ENCODE data around the gene ZNF462.

The ZNF462 gene

DNA sequence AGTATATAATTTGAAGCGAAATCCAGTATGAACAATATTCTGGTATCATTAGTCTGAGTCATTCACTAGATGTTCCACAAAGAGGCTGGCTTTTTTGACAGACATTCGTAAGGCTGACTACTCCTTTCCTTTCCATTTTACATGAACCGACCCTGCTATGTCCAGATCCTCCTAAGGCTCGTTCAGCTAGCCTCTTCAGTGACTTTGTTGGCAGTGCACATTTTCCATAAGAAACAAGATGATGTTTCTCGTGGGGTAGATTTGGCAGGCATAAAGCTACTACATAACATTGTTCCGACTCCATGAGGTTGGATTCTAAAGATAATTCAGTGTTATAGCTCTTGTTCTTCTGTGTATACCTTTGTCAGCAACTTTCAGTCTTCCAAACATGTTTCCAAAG is 49.0 kb downstream of the ZNF462 start:
- H4K91ac ChIP-seq (ENCODE audit: low read length): no peak overlapping the region
- H3K79me1 ChIP-seq (replicated peaks; ENCODE audit: low read length, poor library complexity, severe bottlenecking): peaks cover 15% of the 10 kb centered on the region
- no peak overlapping the region for H2BK12ac ChIP-seq (ENCODE audit: low read length in 2 of 2)
- H2AFZ ChIP-seq (ENCODE audit: low read depth, low read length): no peak overlapping the region
- no peak overlapping the region for H3K9ac ChIP-seq (ENCODE audit: low read length)
- H3K4me3 ChIP-seq (ENCODE audit: insufficient read depth in 1 of 2, low read depth in 1 of 2, low read length in 2 of 2): no peak overlapping the region
- no peak overlapping the region for H3K23ac ChIP-seq (ENCODE audit: low read length in 2 of 2)
- no peak overlapping the region for H2AK5ac ChIP-seq (ENCODE audit: low read length, severe bottlenecking)
- H3K36me3 ChIP-seq (ENCODE audit: control insufficient read depth in 1 of 2, insufficient read depth in 2 of 2, low read depth in 1 of 2, low read length in 2 of 2): no peaks in the 10 kb centered on the region
- no peak overlapping the region for H2BK5ac ChIP-seq (ENCODE audit: low read depth, low read length, poor library complexity, severe bottlenecking)
- H2BK120ac ChIP-seq (ENCODE audit: low read depth, low read length): no peak overlapping the region
- peaks cover 2% of the 10 kb centered on the region for H3K4me1 ChIP-seq (ENCODE audit: control insufficient read depth, insufficient read depth, low read depth, low read length)
- no peak overlapping the region for H3K18ac ChIP-seq (ENCODE audit: low read depth in 1 of 2, low read length in 2 of 2)
- no peak overlapping the region for H4K8ac ChIP-seq (ENCODE audit: low read length)
- no peak for DNase-seq
- WGBS: 91% methylated on average over 5 of the region's 6 CpGs
- H3K27me3 ChIP-seq (ENCODE audit: control insufficient read depth in 1 of 2, insufficient read depth in 1 of 2, low read length in 2 of 2): no peaks in the 10 kb centered on the region
- H3K4ac ChIP-seq (ENCODE audit: low read depth in 1 of 2, low read length in 2 of 2): no peak overlapping the region
- no peak overlapping the region for H3K4me2 ChIP-seq (ENCODE audit: low read length, poor library complexity, severe bottlenecking)
- no peak overlapping the region for H3K14ac ChIP-seq (ENCODE audit: low read length in 2 of 2)
- no peaks in the 10 kb centered on the region for H3K9me3 ChIP-seq (ENCODE audit: control insufficient read depth, low read length)
- no peak overlapping the region for H3K27ac ChIP-seq (ENCODE audit: low read length, poor library complexity, severe bottlenecking)
- no peak overlapping the region for H2BK15ac ChIP-seq (ENCODE audit: low read depth, poor library complexity, severe bottlenecking)

DNA sequence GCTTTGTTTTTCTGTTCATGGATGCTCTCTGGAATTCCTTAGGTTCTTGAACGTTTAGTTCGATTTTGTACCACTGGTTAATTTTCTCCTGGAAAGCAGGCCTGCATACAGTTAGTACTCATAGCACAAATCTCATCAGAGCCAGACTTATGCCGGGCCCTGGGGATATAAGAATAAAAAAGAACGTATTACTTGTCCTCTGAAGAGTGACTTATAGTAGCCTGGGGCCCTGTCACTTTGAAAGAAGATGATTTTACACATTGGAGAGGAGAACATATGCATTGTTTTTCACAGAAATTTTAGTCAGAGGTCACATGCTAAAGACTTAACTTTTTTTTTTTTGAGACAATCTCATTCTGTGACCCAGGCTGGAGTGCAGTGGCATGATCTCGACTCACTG is 50.3 kb downstream of the ZNF462 start:
- Histone ChIP-seq H3K4me3 (ENCODE audit: insufficient read depth in 1 of 2, low read depth in 1 of 2, low read length in 2 of 2) (no peak overlapping the region), H4K91ac (ENCODE audit: low read length) (no peak overlapping the region), H3K9ac (ENCODE audit: low read length) (no peak overlapping the region), H3K4me2 (ENCODE audit: low read length, poor library complexity, severe bottlenecking) (no peak overlapping the region), H2BK120ac (ENCODE audit: low read depth, low read length) (no peak overlapping the region), H3K27me3 (ENCODE audit: control insufficient read depth in 1 of 2, insufficient read depth in 1 of 2, low read length in 2 of 2) (no peaks in the 10 kb centered on the region), H3K79me1 (replicated peaks; ENCODE audit: low read length, poor library complexity, severe bottlenecking) (peaks cover 15% of the 10 kb centered on the region), H3K4me1 (ENCODE audit: control insufficient read depth, insufficient read depth, low read depth, low read length) (peaks cover 2% of the 10 kb centered on the region), H2BK5ac (ENCODE audit: low read depth, low read length, poor library complexity, severe bottlenecking) (no peak overlapping the region), H3K18ac (ENCODE audit: low read depth in 1 of 2, low read length in 2 of 2) (no peak overlapping the region), H2AFZ (ENCODE audit: low read depth, low read length) (no peak overlapping the region), H2AK5ac (ENCODE audit: low read length, severe bottlenecking) (no peak overlapping the region), H2BK12ac (ENCODE audit: low read length in 2 of 2) (no peak overlapping the region), H3K27ac (ENCODE audit: low read length, poor library complexity, severe bottlenecking) (no peak overlapping the region), H3K4ac (ENCODE audit: low read depth in 1 of 2, low read length in 2 of 2) (no peak overlapping the region), H3K14ac (ENCODE audit: low read length in 2 of 2) (no peak overlapping the region), H2BK15ac (ENCODE audit: low read depth, poor library complexity, severe bottlenecking) (no peak overlapping the region), H3K23ac (ENCODE audit: low read length in 2 of 2) (no peak overlapping the region), H3K36me3 (ENCODE audit: control insufficient read depth in 1 of 2, insufficient read depth in 2 of 2, low read depth in 1 of 2, low read length in 2 of 2) (no peaks in the 10 kb centered on the region), H4K8ac (ENCODE audit: low read length) (no peak overlapping the region), H3K9me3 (ENCODE audit: control insufficient read depth, low read length) (no peaks in the 10 kb centered on the region)
- DNase-seq: no peak
- 97% methylated on average over 4 of the region's 5 CpGs for WGBS

GRCh38 chr9:106915851-106916250 is 52.9 kb downstream of the ZNF462 start:
- Histone ChIP-seq H3K4ac (ENCODE audit: low read depth in 1 of 2, low read length in 2 of 2) (peak overlapping the region in 1 of 2 experiments; percentile 9), H3K4me3 (ENCODE audit: insufficient read depth in 1 of 2, low read depth in 1 of 2, low read length in 2 of 2) (no peak overlapping the region), H3K27ac (ENCODE audit: low read length, poor library complexity, severe bottlenecking) (peak overlapping the region; percentile 89), H3K36me3 (ENCODE audit: control insufficient read depth in 1 of 2, insufficient read depth in 2 of 2, low read depth in 1 of 2, low read length in 2 of 2) (no peaks in the 10 kb centered on the region), H2BK12ac (ENCODE audit: low read length in 2 of 2) (peak overlapping the region in 1 of 2 experiments; percentile 41), H3K9me3 (ENCODE audit: control insufficient read depth, low read length) (no peaks in the 10 kb centered on the region), H3K9ac (ENCODE audit: low read length) (no peak overlapping the region), H3K18ac (ENCODE audit: low read depth in 1 of 2, low read length in 2 of 2) (peak overlapping the region in 1 of 2 experiments; percentile 60), H4K91ac (ENCODE audit: low read length) (no peak overlapping the region), H3K27me3 (ENCODE audit: control insufficient read depth in 1 of 2, insufficient read depth in 1 of 2, low read length in 2 of 2) (no peaks in the 10 kb centered on the region), H2BK15ac (ENCODE audit: low read depth, poor library complexity, severe bottlenecking) (no peak overlapping the region), H4K8ac (ENCODE audit: low read length) (no peak overlapping the region), H2BK120ac (ENCODE audit: low read depth, low read length) (peak overlapping the region; percentile 45), H3K14ac (ENCODE audit: low read length in 2 of 2) (no peak overlapping the region), H3K4me2 (ENCODE audit: low read length, poor library complexity, severe bottlenecking) (no peak overlapping the region), H2BK5ac (ENCODE audit: low read depth, low read length, poor library complexity, severe bottlenecking) (no peak overlapping the region), H3K23ac (ENCODE audit: low read length in 2 of 2) (no peak overlapping the region), H3K79me1 (replicated peaks; ENCODE audit: low read length, poor library complexity, severe bottlenecking) (peaks cover 19% of the 10 kb centered on the region), H2AK5ac (ENCODE audit: low read length, severe bottlenecking) (peak overlapping the region; percentile 98), H2AFZ (ENCODE audit: low read depth, low read length) (no peak overlapping the region), H3K4me1 (ENCODE audit: control insufficient read depth, insufficient read depth, low read depth, low read length) (peaks cover 4% of the 10 kb centered on the region)
- WGBS: 81% methylated on average over 2 of the region's 3 CpGs
- DNase-seq: no peak

DNA sequence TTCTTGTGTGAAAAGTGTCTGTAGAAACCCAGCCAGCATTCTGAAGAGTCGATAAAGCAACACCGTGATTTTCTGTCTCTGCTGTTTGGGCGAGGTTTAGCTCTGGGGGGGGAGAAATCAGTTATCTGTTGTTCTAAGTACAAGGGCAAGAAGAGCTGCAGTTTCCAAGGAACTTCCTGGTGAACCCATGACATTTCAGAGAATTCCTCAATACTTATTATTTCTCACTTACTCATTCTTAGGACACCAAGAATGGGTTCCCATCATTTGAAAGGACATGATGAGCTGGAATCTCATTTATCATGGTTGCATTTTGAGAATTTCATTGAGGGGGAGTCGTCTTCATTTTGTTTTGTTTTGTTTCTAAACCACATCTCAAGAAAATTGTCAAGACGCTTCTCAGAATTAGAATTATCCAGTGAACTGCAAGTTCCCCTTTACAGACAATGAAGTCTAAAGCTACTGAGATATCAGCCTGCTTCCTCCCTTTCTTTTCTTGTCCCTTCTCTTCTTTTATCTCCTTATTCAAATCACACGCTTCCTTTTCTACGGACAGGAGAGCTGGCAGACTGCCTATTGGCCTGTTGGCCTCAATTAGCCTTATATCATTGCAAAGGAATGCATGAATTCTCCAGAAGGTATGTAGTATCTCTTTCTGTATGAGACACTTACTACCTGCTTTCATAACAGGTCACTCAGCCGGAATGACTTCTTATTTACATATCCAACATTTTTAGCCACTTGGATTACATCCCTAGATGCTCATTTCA is 53.7 kb downstream of the ZNF462 start:
- Histone ChIP-seq H4K91ac (ENCODE audit: low read length) (no peak overlapping the region), H3K18ac (ENCODE audit: low read depth in 1 of 2, low read length in 2 of 2) (peak overlapping the region in 1 of 2 experiments; percentile 60), H2AFZ (ENCODE audit: low read depth, low read length) (no peak overlapping the region), H3K4me1 (ENCODE audit: control insufficient read depth, insufficient read depth, low read depth, low read length) (peaks cover 9% of the 10 kb centered on the region), H3K9me3 (ENCODE audit: control insufficient read depth, low read length) (no peaks in the 10 kb centered on the region), H3K4me3 (ENCODE audit: insufficient read depth in 1 of 2, low read depth in 1 of 2, low read length in 2 of 2) (no peak overlapping the region), H2BK5ac (ENCODE audit: low read depth, low read length, poor library complexity, severe bottlenecking) (peak overlapping the region; percentile 61), H3K27ac (ENCODE audit: low read length, poor library complexity, severe bottlenecking) (peak overlapping the region; percentile 95), H3K4ac (ENCODE audit: low read depth in 1 of 2, low read length in 2 of 2) (no peak overlapping the region), H3K79me1 (replicated peaks; ENCODE audit: low read length, poor library complexity, severe bottlenecking) (peaks cover 17% of the 10 kb centered on the region), H3K23ac (ENCODE audit: low read length in 2 of 2) (no peak overlapping the region), H3K9ac (ENCODE audit: low read length) (no peak overlapping the region), H4K8ac (ENCODE audit: low read length) (no peak overlapping the region), H3K36me3 (ENCODE audit: control insufficient read depth in 1 of 2, insufficient read depth in 2 of 2, low read depth in 1 of 2, low read length in 2 of 2) (no peaks in the 10 kb centered on the region), H3K4me2 (ENCODE audit: low read length, poor library complexity, severe bottlenecking) (peak overlapping the region; percentile 30), H3K14ac (ENCODE audit: low read length in 2 of 2) (no peak overlapping the region), H2AK5ac (ENCODE audit: low read length, severe bottlenecking) (peak overlapping the region; percentile 98), H2BK120ac (ENCODE audit: low read depth, low read length) (peak overlapping the region; percentile 45), H2BK12ac (ENCODE audit: low read length in 2 of 2) (no peak overlapping the region), H2BK15ac (ENCODE audit: low read depth, poor library complexity, severe bottlenecking) (no peak overlapping the region), H3K27me3 (ENCODE audit: control insufficient read depth in 1 of 2, insufficient read depth in 1 of 2, low read length in 2 of 2) (no peaks in the 10 kb centered on the region)
- 31% methylated on average over 7 of the region's 8 CpGs for WGBS
- DNase-seq: peak; percentile 83
